Bronchial epithelial cell (primary cell): ENCODE results near the gene SPTBN5. TPM values are rescaled to one million over a fixed set of nuclear protein-coding genes. Genes with fewer than 3 reads are reported as not detected.

ENCODE experiments used
- DNase-seq: peaks from one replicate; pipeline ENCODE4 v3.0.0-alpha.2; 2010; ENCODE audit warnings: low read depth
- FAIRE-seq: peaks from 2 replicates; lab custom pipeline; 2011; peaks lifted over from hg19 to GRCh38; lab: Jason Lieb, UNC
- H3K27me3 ChIP-seq: 2 replicates; pipeline ENCODE4 v1.5.1; 2011; ENCODE audit warnings: low read length; ENCODE audit not compliant: control insufficient read depth, insufficient read depth
- H3K36me3 ChIP-seq: 2 replicates; pipeline ENCODE4 v1.5.1; 2011; ENCODE audit warnings: low read length; ENCODE audit not compliant: control insufficient read depth, insufficient read depth
- H3K4me3 ChIP-seq: 2 replicates; pipeline ENCODE4 v1.5.1; 2011; ENCODE audit warnings: mild to moderate bottlenecking, low read depth, low read length, control low read depth
- total RNA-seq: library from RNA; depleted of rRNA; stranded (reverse); fragments of >200 nt; gene quantifications from 2 replicates; pipeline ENCODE4 v1.2.1, GENCODE V29; 2014
- TF ChIP-seq, protein P1 (sequence below): IDR thresholded peaks from 2 replicates; pipeline ENCODE4 v1.5.1; 2011; ENCODE audit warnings: mild to moderate bottlenecking, moderate library complexity, low read length, control low read depth, inconsistent platforms; ENCODE audit not compliant: insufficient read depth, severe bottlenecking

SPTBN5 gene
- total RNA-seq, 1 donor from 2014 or later = 0.53 TPM

DNA sequence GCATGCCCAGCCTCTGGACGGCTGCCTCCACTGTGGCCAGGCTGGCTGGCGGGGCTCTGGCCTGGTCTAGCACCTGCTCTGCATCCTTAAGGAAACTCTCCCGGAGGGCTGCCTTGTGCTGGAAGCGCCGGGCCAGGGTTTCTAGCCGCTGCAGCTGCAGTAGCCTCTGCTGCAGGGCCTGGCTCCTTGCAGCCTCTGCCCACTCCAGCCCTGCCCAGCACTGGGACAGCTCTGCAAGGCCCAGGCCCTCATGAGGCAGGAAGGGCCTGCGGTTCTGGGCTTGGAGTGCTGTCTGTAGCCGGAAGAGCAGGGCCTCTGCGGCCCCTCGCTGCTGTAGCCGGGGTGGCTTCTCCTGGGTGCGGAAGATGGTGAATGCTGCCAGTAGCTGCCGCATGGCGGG lies 8.0 kb downstream of the SPTBN5 start:
- TF ChIP-seq, protein P1, sequence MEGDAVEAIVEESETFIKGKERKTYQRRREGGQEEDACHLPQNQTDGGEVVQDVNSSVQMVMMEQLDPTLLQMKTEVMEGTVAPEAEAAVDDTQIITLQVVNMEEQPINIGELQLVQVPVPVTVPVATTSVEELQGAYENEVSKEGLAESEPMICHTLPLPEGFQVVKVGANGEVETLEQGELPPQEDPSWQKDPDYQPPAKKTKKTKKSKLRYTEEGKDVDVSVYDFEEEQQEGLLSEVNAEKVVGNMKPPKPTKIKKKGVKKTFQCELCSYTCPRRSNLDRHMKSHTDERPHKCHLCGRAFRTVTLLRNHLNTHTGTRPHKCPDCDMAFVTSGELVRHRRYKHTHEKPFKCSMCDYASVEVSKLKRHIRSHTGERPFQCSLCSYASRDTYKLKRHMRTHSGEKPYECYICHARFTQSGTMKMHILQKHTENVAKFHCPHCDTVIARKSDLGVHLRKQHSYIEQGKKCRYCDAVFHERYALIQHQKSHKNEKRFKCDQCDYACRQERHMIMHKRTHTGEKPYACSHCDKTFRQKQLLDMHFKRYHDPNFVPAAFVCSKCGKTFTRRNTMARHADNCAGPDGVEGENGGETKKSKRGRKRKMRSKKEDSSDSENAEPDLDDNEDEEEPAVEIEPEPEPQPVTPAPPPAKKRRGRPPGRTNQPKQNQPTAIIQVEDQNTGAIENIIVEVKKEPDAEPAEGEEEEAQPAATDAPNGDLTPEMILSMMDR = no peak
- Histone ChIP-seq H3K4me3 (no peak overlapping the region), H3K36me3 (no peaks in the 10 kb centered on the region), H3K27me3 (no peaks in the 10 kb centered on the region)
- no peak for DNase-seq
- no peak for FAIRE-seq

DNA sequence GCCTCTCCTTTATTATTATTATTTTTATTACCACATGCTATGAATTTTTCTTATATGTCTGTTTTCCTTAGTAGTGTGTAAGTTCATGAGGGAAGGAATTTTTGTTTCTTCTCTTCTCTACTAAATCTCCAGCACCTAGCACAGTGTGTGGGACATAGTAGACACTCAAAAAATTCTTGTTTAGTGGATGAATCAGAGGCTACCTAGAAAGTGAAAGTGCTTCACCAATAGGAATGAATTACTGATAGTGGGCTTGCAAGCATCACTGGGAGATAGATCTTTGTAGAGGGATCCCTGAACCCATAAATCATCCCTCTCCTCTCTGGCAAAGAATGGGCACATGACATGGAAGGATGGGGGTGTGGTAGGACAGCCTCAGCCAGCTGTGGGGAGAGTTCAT lies 8.5 kb downstream of the SPTBN5 start:
- TF ChIP-seq, protein P1 = no peak
- DNase-seq = no peak

DNA sequence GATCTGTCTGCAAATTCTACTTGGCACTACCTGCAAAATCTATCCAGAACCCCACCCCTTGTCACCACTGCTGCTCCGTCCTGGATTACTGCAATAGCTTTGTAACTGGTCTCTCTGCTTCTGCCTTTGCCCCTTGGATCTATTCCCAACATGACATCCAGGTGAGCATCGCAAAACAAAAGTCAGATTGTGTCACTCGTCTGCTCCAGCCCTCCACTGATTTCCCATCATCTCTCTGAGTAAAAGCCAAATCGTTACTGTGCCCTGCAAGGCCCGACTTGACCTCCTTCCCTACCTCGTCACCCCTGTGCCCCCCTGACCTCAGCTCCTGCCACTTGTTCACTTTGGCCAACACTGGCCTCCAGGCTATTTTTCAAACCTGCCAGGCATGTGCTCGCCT lies 9.4 kb downstream of the SPTBN5 start:
- DNase-seq (no peak), FAIRE-seq (no peak)
- TF ChIP-seq, protein P1 = no peak
- no peak overlapping the region for H3K4me3 ChIP-seq
- H3K36me3 ChIP-seq = no peaks in the 10 kb centered on the region
- H3K27me3 ChIP-seq = peaks cover 3% of the 10 kb centered on the region

More for the DNA sequence above, 8.5 kb downstream of the SPTBN5 start:
- peaks cover 2% of the 10 kb centered on the region for H3K27me3 ChIP-seq
- H3K4me3 ChIP-seq = no peak overlapping the region
- FAIRE-seq = no peak
- no peaks in the 10 kb centered on the region for H3K36me3 ChIP-seq

DNA sequence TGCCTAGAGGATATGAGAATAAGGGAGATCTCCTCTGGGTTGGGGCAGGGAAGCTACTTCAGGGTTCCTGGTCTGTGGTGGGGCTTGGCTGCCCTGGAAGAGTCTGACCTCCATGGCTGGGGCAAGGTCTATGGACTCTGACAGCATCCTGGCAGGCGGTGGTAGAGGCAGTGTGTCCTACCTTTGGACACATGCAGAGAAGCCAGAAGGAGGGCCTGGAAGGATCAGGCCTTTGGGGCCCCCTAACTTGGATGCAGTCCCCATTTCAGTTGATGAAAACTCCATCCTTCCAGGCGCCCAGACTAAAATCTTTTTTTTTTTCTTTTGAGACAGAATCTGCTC lies 10.4 kb downstream of the SPTBN5 start:
- Histone ChIP-seq H3K4me3 (no peak overlapping the region), H3K36me3 (no peaks in the 10 kb centered on the region), H3K27me3 (peaks cover 3% of the 10 kb centered on the region)
- TF ChIP-seq, protein P1 = no peak
- DNase-seq = no peak
- FAIRE-seq = no peak

DNA sequence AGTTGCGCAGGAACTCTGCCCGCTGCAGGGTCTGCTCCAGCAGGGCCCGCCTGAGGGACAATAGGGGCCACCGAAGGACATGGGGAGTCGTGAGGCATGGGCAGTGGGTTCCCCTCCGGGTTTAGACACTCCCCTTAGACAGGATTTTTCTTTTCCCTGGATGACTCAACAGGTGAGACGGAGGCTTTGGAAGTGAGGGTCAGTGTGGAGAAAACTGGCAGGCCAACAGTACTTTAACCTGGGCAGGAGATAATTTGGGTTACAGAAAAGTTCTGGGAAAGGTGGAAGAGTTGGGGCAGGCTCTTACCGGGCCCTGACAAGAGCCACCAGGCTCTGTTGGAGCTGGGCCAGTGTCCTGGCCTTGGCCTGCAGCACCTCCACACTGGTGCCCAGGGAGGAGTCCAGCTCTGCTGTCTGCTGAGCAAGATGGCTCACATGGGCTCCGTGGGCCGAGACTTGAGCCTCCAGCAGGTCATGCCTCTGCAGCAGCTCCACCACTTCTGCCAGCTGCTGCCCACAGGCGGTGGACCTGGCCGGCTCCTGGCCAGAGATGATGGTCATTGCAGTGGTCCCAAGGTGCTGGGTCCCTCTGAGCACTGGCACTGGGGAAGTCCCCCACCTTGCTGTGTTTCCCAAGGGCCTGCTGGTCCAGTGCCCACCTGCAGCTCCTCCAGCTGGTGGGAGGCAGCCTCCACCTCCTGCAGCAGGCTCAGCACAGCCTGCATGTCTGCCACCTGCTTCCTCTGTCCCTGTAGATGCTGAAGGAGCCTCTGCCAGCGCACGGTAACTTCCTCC lies 11.0 kb downstream of the SPTBN5 start:
- Histone ChIP-seq H3K36me3 (no peaks in the 10 kb centered on the region), H3K27me3 (peaks cover 3% of the 10 kb centered on the region), H3K4me3 (peak overlapping the region; percentile 30)
- DNase-seq (peak; percentile 34), FAIRE-seq (no peak)
- TF ChIP-seq, protein P1 = no peak
